Measurements from ENCODE around the gene CCDC88B. TPM values are rescaled to one million over a fixed set of nuclear protein-coding genes. Genes with fewer than 3 reads are reported as not detected.

Gene CCDC88B
- polyA plus RNA-seq, 1 donor from 2014 or later = 1.3 TPM

GRCh38 chr11:64324692-64325469, 15.1 kb upstream of the CCDC88B start:
- H3K4me2 ChIP-seq (ENCODE audit: low read length) = no peak overlapping the region
- no peaks in the 10 kb centered on the region for H3K79me2 ChIP-seq (replicated peaks; ENCODE audit: insufficient read depth, low read length)
- no peaks in the 10 kb centered on the region for H3K9me2 ChIP-seq (ENCODE audit: insufficient read depth, low read length)
- no peaks in the 10 kb centered on the region for H4K20me1 ChIP-seq (ENCODE audit: insufficient read depth)
- no peaks in the 10 kb centered on the region for H3K36me3 ChIP-seq (ENCODE audit: insufficient read depth, low read length)
- H3K27me3 ChIP-seq (ENCODE audit: insufficient read depth, low read depth, low read length) = no peaks in the 10 kb centered on the region
- no peaks in the 10 kb centered on the region for H3K9me3 ChIP-seq (ENCODE audit: low read length)
- TF ChIP-seq EZH2 (IDR thresholded peaks at IDR 0.05; ENCODE audit: borderline replicate concordance, insufficient read depth, low read length, poor library complexity, severe bottlenecking) (no peak), EP300 (conservative IDR thresholded peaks at IDR 0.05; ENCODE audit: poor library complexity, severe bottlenecking) (no peak), SMC3 (conservative IDR thresholded peaks at IDR 0.05; ENCODE audit: poor library complexity) (no peak), MXI1 (conservative IDR thresholded peaks at IDR 0.05; ENCODE audit: poor library complexity, severe bottlenecking) (no peak), TAF1 (IDR thresholded peaks at IDR 0.05; ENCODE audit: low read depth) (no peak), REST (IDR thresholded peaks at IDR 0.05; ENCODE audit: borderline replicate concordance) (no peak), POLR2AphosphoS5 (IDR thresholded peaks at IDR 0.05) (no peak), RAD21 (conservative IDR thresholded peaks at IDR 0.05) (no peak), CTCF (IDR thresholded peaks at IDR 0.05; ENCODE audit: poor library complexity, severe bottlenecking) (no peak)
- no peak overlapping the region for H3K4me3 ChIP-seq (ENCODE audit: low read length)
- H3K27ac ChIP-seq (ENCODE audit: low read length) = no peak overlapping the region
- no peak overlapping the region for H3K9ac ChIP-seq (ENCODE audit: low read length)
- no peak overlapping the region for H2AFZ ChIP-seq (ENCODE audit: low read depth, low read length)
- H3F3A ChIP-seq (ENCODE audit: insufficient read depth, low read length, poor library complexity, severe bottlenecking) = no peaks in the 10 kb centered on the region

- TF ChIP-seq MXI1 (conservative IDR thresholded peaks at IDR 0.05; ENCODE audit: poor library complexity, severe bottlenecking) (no peak), CTCF (IDR thresholded peaks at IDR 0.05; ENCODE audit: poor library complexity, severe bottlenecking) (no peak), EP300 (conservative IDR thresholded peaks at IDR 0.05; ENCODE audit: poor library complexity, severe bottlenecking) (no peak), SMC3 (conservative IDR thresholded peaks at IDR 0.05; ENCODE audit: poor library complexity) (no peak), EZH2 (IDR thresholded peaks at IDR 0.05; ENCODE audit: borderline replicate concordance, insufficient read depth, low read length, poor library complexity, severe bottlenecking) (no peak)
- H3K79me2 ChIP-seq (replicated peaks; ENCODE audit: insufficient read depth, low read length) = no peaks in the 10 kb centered on the region
- no peaks in the 10 kb centered on the region for H3F3A ChIP-seq (ENCODE audit: insufficient read depth, low read length, poor library complexity, severe bottlenecking)
- no peaks in the 10 kb centered on the region for H4K20me1 ChIP-seq (ENCODE audit: insufficient read depth)
- H3K9ac ChIP-seq (ENCODE audit: low read length) = no peak overlapping the region
- H3K36me3 ChIP-seq (ENCODE audit: insufficient read depth, low read length) = no peaks in the 10 kb centered on the region
- H3K27me3 ChIP-seq (ENCODE audit: insufficient read depth, low read depth, low read length) = no peaks in the 10 kb centered on the region
- no peaks in the 10 kb centered on the region for H3K9me3 ChIP-seq (ENCODE audit: low read length)
- H3K27ac ChIP-seq (ENCODE audit: low read length) = no peak overlapping the region
- no peak overlapping the region for H2AFZ ChIP-seq (ENCODE audit: low read depth, low read length)
- no peaks in the 10 kb centered on the region for H3K9me2 ChIP-seq (ENCODE audit: insufficient read depth, low read length)
- no peak overlapping the region for H3K4me3 ChIP-seq (ENCODE audit: low read length)
- H3K4me2 ChIP-seq (ENCODE audit: low read length) = no peak overlapping the region
Measured at GRCh38 chr11:64327375-64327774, 12.6 kb upstream of the CCDC88B start.

Data from neural cell (in vitro differentiated cells).